SK-N-SH (cell line): ENCODE data around the gene CRYBG2.
"Not testable (repeated sequence)": the region's sequence is repeated elsewhere in the genome, so short reads cannot be mapped to it uniquely, and the experiment has no call there.

Experiments used
- CTCF ChIP-seq: fragments of 200-600 bp; sonication (generic); IDR thresholded peaks from 2 replicates; pipeline ENCODE4 v1.6.1; 2017; ENCODE audit warnings: antibody characterized with exemption, mild to moderate bottlenecking, moderate library complexity
- REST ChIP-seq: IDR thresholded peaks from 2 replicates; pipeline ENCODE4 v1.6.1; 2012; ENCODE audit warnings: mild to moderate bottlenecking, low read depth, low read length, moderate library complexity
- TAF1 ChIP-seq: IDR thresholded peaks from 2 replicates; pipeline ENCODE4 v1.6.1; 2012; ENCODE audit warnings: low read depth, mild to moderate bottlenecking, low read length, moderate library complexity, borderline replicate concordance

GRCh38 chr1:26374361-26374760 is 20.4 kb upstream of the CRYBG2 start:
- not testable (repeated sequence) for TF ChIP-seq CTCF, REST, TAF1
